ENCODE data around the gene SH3TC1. TPM values are rescaled to one million over a fixed set of nuclear protein-coding genes. Genes with fewer than 3 reads are reported as not detected.

SH3TC1 gene
- total RNA-seq, 6 donors from 2014 or later = 34.1 to 193 (median 81.4) TPM

DNA sequence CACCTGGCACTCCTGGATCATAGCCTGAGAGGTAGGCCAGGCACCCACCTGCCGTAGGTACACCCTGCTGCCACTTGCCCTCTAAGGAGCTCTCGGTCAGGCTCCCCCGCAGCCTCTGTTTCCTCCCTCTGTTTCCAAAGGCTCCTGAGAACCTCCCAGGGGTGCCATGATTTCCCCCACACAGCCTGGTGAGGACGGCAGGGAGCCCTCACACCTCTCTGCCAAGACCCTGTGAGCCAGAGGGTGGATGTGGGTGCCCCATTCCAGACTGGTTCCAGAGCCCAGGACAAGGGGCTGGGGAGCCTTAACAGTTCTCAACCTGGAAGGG is 38.9 kb upstream of the SH3TC1 start:
- H3K27me3 ChIP-seq = peaks cover 0 to 11% (median 5%) of the 10 kb centered on the region in 4 donors
- DNase-seq (no peak), ATAC-seq (ENCODE audit: low FRiP score in 2 of 2) (no peak)
- peaks cover 19 to 26% (median 21%) of the 10 kb centered on the region in 4 donors for H3K4me1 ChIP-seq
- TF ChIP-seq, protein P1, sequence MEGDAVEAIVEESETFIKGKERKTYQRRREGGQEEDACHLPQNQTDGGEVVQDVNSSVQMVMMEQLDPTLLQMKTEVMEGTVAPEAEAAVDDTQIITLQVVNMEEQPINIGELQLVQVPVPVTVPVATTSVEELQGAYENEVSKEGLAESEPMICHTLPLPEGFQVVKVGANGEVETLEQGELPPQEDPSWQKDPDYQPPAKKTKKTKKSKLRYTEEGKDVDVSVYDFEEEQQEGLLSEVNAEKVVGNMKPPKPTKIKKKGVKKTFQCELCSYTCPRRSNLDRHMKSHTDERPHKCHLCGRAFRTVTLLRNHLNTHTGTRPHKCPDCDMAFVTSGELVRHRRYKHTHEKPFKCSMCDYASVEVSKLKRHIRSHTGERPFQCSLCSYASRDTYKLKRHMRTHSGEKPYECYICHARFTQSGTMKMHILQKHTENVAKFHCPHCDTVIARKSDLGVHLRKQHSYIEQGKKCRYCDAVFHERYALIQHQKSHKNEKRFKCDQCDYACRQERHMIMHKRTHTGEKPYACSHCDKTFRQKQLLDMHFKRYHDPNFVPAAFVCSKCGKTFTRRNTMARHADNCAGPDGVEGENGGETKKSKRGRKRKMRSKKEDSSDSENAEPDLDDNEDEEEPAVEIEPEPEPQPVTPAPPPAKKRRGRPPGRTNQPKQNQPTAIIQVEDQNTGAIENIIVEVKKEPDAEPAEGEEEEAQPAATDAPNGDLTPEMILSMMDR (IDR thresholded peaks at IDR 0.05) = no peak
- TF ChIP-seq POLR2AphosphoS5 (IDR thresholded peaks at IDR 0.05) (no peak), EP300 (IDR thresholded peaks at IDR 0.05) (no peak)
- 81 to 92% methylated on average over 2 of the region's 4 CpGs for WGBS, 2 donors
- no peak overlapping the region for H3K27ac ChIP-seq
- no peaks in the 10 kb centered on the region for H3K36me3 ChIP-seq
- H3K9me3 ChIP-seq = no peaks in the 10 kb centered on the region
- H3K4me3 ChIP-seq = no peak overlapping the region

DNA sequence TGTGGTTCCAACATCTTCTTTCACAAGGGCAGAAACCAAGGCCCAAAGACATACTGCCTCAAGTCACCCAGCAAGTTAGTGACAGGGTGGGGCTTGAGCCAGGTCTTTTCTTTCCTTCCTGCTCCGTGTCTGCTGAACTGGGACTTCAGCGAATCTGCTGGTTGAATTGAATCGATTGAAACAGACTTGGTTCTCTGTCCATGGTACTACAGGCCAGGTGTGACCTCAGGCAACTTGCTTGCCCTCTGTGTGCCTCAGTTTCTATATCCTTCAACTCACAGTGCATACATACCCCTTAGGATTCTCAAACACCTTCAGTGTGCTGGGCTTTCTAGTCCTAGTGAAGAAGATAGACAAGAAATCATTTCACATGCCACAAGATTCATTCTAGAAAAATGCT is 38.5 kb upstream of the SH3TC1 start:
- Histone ChIP-seq H3K4me1 (peaks cover 19 to 26% (median 21%) of the 10 kb centered on the region in 4 donors), H3K9me3 (no peaks in the 10 kb centered on the region), H3K4me3 (no peak overlapping the region), H3K27me3 (peaks cover 0 to 11% (median 5%) of the 10 kb centered on the region in 4 donors), H3K36me3 (no peaks in the 10 kb centered on the region), H3K27ac (no peak overlapping the region)
- 37 to 73% methylated on average over 2 to 3 of the region's 3 CpGs for WGBS, 2 donors
- ATAC-seq (ENCODE audit: low FRiP score in 2 of 2) (no peak), DNase-seq (no peak)
- TF ChIP-seq, protein P1 (IDR thresholded peaks at IDR 0.05) = no peak
- no peak for TF ChIP-seq POLR2AphosphoS5 (IDR thresholded peaks at IDR 0.05)
- no peak for TF ChIP-seq EP300 (IDR thresholded peaks at IDR 0.05)
- TF ChIP-seq POLR2A (IDR thresholded peaks at IDR 0.05) = no peak

DNA sequence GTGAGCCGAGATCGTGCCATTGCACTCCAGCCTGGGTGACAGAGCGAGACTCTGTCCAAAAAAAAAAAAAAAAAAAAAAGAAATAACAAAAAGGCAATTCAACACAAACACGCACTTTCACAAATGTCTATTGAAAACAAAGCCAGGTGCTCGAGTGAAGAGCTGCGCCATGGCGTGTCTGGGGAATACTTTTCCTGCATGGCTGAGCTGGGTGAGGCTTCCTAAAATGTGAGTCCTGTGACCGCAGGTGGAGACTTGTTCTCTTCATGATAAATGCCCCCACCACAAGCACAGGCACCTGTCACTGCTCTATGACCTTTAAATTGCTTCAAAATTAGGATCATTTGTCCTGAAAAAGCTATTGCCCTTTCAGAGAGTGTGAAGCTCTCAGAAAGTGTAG is 36.5 kb upstream of the SH3TC1 start:
- DNase-seq (no peak), ATAC-seq (ENCODE audit: low FRiP score in 2 of 2) (no peak)
- peaks cover 15 to 20% (median 18%) of the 10 kb centered on the region in 4 donors for H3K4me1 ChIP-seq
- WGBS, 2 donors = 83 to 84% methylated on average over 8 of the region's 8 CpGs
- H3K36me3 ChIP-seq = no peaks in the 10 kb centered on the region
- no peak overlapping the region for H3K27ac ChIP-seq
- TF ChIP-seq POLR2A (IDR thresholded peaks at IDR 0.05) = no peak
- TF ChIP-seq, protein P1 (IDR thresholded peaks at IDR 0.05) = no peak
- TF ChIP-seq POLR2AphosphoS5 (IDR thresholded peaks at IDR 0.05) = no peak
- no peak for TF ChIP-seq EP300 (IDR thresholded peaks at IDR 0.05)
- no peak overlapping the region for H3K4me3 ChIP-seq
- H3K27me3 ChIP-seq = peaks cover 0 to 8% (median 3%) of the 10 kb centered on the region in 4 donors
- no peaks in the 10 kb centered on the region for H3K9me3 ChIP-seq

DNA sequence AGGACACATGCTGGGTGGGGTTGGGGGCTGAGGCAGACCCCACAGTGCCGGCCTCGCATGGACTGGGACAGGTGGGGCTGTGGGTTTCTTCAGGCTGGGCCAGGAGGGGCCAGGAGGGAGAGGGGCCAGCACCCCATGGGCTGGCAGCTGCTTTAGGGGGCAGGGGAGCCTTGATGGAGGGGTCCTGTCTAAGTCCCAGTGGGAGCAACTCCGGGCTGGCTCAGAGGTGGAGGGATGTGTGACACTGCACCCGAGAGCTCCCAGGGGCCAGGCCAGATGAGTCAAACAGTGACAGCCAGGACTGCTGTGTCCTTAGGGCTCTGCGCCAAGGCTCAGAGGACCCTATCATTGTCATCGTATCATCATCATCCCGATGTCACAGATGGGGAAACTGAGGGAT is 36.1 kb upstream of the SH3TC1 start:
- Histone ChIP-seq H3K9me3 (peaks cover 0 to 2% (median 0%) of the 10 kb centered on the region in 4 donors), H3K4me3 (no peak overlapping the region), H3K27ac (no peak overlapping the region), H3K27me3 (peaks cover 0 to 4% (median 1%) of the 10 kb centered on the region in 4 donors), H3K4me1 (peaks cover 11 to 18% (median 14%) of the 10 kb centered on the region in 4 donors), H3K36me3 (no peaks in the 10 kb centered on the region)
- DNase-seq = no peak
- 88% methylated on average over 7 of the region's 7 CpGs; no CpG with 5 or more reads in 1 of the 2 donors for WGBS, 2 donors
- no peak for ATAC-seq (ENCODE audit: low FRiP score in 2 of 2)
- TF ChIP-seq POLR2A (IDR thresholded peaks at IDR 0.05) = no peak

DNA sequence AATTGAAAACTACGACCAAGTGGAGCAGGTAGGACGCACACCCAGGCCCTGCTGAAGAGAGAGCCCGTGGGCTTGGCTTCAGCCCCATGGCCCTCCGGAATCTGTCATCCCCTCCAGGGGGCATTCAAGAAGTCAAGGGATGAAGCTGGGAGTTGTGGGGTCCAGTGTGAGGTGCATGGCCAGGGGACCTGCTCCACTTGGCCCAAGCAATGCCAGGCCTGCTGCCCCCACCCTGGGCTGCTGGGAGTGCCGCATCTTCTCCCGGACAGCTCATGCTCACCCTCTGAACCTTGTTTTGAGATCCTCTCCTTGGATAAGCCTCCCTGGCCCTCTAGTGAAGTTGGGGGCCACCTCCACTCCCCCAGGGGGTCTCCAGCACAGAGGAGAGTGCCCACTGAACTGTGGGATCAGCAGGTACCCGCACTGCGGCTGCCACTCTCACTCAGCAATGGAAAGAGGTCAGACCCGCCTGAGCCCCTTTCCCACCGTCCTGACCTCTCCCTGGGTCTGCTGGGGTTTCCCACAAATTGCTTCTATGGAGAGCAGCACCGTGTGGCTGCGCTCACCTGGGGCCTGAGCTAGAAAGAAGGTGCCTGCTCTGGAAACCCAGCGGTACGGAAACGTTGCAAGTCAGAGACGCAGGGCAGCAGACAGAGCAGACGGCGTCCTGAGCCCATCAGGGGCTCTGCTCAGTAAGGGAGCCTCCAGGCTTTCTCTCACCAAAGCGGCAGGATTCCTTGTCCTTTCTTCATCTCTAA is 35.5 kb upstream of the SH3TC1 start:
- Histone ChIP-seq H3K36me3 (no peaks in the 10 kb centered on the region), H3K4me1 (peaks cover 8 to 15% (median 10%) of the 10 kb centered on the region in 4 donors), H3K27me3 (no peaks in the 10 kb centered on the region), H3K4me3 (no peak overlapping the region), H3K27ac (no peak overlapping the region), H3K9me3 (peaks cover 0 to 8% (median 5%) of the 10 kb centered on the region in 4 donors)
- no peak for DNase-seq
- 85 to 87% methylated on average over 10 to 19 of the region's 19 CpGs for WGBS, 2 donors
- TF ChIP-seq EP300 (IDR thresholded peaks at IDR 0.05) = no peak
- TF ChIP-seq, protein P1 (IDR thresholded peaks at IDR 0.05) = no peak
- TF ChIP-seq POLR2A (IDR thresholded peaks at IDR 0.05) = no peak
- TF ChIP-seq POLR2AphosphoS5 (IDR thresholded peaks at IDR 0.05) = no peak
- ATAC-seq (ENCODE audit: low FRiP score in 2 of 2) = no peak
